SW 1271 (cell line): ENCODE data around the gene C1QA.

Experiments used
- DNase-seq, 2 experiments: peaks; one replicate each; lab custom pipeline; 2025; lab: John Stamatoyannopoulos, UW

C1QA gene

DNA sequence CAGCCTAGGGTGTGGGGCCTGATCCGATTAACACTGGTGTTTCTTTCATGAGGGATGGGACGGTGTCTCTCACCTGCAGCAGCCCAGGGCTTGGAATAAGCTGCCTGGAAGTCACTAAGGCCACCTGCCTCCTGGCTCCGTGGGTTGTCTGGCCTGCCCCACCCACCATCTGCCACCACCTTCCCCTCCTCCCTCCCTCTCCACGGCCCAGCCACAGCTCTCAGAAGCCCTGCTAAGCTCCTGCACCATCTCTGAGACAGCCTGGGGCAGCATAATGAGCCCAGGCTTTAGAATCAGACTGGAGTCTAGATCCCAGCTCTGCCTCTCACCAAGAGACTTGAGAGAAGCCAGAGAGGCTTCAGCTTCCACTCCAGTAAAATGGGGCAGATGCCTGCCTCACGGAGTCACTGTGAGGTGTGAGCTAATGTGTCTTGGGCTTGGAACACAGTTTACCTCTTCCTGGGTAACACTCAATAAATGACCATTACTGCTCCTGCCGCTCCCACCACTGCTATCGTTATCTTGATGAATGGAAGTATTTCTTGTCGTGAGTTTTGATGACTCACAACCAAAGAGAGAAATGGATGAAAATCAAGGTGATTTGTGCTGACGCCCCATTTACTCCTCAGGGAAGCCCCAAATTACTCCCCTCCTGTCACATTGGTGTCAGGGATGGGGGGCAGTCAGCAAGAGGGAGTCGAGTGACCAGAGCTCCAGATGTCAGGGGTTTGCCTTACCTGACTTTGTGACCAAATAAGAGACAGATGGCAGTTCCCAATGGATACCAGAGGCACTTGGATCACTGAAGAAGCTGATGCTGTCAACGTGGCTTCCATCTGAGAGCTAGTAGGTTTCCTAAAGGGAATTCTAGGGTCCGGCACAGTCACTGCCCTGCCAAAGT lies 23.5 kb upstream of the C1QA start:
- DNase-seq = no peak

DNA sequence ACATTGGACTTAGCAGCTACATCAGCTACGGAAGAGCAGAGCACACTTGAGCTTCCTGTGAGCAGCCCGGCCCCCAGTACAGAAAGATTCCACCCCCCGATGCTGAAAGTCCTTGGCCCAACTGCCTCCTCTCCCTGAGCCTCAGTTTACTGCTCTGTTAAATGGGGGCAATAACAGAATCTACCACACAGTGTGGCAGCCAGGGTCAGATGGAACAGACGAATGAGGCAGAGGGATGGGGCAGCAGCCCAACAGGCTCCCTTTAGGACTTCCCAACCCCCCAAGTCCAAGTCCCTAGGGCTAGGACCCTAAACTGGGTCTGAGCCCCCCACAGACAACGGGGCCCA lies 22.9 kb upstream of the C1QA start:
- no peak for DNase-seq

DNA sequence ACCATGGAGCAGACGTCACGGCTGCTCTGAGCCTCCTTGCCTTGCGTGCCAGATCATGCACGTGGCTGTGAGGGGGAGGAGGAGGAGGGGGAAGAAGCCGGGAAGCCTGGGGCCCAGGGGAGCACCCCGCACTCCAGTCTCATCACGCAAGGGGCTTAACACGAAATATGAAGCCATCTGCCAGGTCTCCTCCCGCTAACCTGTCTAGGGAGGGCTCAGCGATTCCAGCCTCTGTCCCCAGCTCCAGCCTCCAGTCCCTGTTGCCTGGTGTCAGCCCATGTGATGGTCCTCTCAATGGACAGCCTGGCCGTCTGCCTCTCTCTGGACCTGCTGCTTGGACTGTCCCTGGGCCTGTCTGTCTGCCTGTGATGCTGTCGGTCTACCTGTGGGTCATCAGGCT lies 22.5 kb upstream of the C1QA start:
- DNase-seq = no peak

DNA sequence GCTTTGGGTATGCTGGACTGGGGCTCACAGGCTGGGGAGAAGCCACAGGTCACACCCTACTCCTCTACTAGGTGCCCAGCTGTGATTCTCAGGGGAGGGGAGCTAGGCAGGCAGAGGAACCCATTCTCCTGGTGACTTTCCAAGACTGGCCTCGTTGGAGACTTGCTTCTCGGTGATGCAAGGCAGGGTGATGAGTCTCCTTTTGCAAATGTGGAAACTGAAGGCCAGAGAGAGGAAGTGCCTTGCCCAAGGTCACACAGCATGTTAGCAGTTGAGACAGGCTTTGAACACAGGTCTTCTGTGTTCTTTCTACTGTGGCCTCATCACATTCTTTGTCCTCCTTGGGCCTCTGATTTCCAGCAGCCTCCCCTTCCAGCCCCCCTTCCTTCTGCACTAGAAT lies 20.5 kb upstream of the C1QA start:
- DNase-seq = no peak

DNA sequence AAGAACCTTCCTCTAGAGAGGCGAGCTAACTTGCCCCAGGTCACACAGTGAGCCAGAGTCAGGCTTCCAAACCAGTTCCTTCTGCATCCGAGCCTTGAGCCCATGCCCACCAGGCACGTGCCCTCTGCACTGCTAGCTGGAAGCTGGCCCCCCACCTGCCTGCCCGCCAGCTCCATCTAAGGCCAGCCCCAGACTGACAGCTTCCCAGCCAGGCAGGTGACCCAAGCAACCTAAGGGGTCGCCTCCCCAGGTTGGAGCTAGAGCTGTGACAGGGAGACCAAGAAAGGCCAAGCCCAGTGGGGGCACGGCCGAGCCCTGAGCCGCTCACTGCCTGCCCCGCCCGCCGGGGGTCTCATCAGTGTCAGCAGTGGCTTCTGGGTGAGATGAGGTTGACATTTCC lies 19.9 kb upstream of the C1QA start:
- no peak for DNase-seq

DNA sequence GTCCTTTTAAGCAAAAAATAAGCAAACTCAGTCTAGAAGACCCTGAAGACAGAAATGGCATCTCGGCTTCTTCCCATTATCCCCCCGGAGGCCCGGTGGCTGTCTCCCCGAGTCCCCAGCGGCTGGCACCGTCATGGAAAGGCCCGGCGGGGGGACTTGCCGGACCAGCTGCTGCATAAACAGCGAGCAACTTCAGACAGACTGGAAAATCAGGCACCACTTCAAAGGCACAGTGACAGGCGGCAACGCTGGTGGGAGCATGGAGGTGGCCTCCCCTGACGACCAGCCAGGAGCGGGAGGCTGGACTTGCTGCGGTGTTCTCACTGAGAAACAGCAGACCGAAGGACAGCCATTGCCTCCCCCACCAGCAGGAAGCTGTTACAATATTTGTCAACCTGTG lies 18.4 kb upstream of the C1QA start:
- DNase-seq = no peak

DNA sequence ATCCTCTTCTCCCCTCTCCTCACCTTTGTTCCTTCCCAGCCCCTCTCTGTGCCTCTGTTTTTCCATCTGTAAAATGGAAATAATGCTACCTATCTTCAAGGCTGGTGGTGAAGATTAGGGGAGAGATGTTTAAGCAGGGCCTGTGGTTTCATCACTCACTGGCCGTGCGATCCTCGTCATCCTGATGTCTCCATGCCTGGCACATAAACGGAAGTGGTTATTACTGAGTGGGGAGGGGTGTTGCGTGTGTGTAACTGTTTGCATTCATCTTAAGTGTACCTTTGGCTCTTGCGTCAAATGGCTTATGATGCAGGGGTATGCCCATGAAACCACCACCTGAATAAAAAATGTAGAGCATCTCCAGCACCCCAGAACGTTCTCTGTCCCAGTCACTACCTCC lies 17.2 kb upstream of the C1QA start:
- DNase-seq = no peak

DNA sequence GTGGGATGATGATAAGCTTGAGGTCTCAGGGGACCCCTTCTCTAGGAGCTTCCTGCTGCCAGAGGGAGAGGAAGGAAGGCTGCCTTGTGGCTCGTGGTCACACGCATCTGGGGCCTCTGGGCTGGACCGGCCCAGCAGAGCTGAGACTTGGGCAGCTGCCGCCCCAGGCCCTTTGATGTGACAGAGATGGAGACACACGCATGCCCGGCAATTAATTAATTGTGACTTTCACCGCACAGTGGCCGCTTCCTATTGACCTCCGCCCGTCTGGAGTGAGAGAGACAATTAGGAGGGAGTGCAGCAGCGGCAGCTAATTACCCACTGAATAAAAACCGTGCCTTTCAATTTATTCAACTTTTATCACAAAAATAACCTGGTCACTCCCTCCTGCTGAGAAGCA lies 16.6 kb upstream of the C1QA start:
- DNase-seq = no peak

DNA sequence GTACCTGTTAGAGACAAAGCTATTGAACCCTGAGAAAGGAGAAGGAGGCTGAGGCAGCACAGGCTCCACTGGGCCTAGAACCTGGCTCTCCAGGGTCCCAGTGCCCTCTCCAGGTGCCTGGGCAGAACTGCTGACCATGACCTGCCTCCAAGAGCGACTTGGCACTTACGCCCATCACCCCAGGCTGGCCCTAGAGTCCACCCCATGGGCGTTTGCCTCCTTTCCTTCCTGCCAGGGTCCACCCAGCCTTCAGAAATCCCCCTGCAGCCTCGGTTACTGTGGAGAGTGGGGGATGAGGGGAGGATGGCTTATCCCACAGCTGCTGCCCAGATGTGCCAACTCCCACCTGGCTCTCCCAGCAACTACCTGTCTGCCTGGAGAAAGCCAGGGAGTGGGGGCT lies 14.7 kb upstream of the C1QA start:
- DNase-seq = no peak

DNA sequence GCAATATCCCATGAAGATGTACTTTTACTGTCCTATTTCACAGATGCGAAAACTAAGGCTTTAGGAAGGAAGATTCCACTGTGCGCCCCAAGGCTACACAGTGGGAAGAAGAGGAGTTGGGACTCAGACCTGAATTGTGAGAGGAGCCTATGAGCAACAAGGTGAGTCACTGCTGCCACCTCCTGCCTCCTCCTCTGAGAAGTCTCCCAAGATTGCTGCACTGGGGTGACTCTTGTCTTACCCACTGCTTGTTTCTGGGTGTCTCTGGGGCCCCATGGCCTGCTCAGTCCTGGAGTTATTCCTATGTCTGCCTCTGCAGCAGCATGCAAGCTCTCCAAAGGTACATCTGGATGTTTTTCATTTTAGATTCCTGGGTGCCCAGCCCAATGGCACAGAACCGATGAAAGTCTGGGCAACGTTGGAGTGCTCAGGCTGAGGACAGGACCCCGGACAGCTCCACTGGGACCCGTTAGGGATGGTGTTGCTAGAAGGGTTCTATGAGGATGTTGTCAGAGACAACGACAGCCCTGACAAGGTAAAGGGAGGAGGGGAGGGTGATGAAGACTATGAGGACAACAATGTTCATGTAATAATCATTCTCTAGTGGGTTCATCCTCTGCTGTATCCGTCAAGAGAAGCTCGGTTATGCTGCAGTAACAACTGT lies 11.0 kb upstream of the C1QA start:
- DNase-seq = no peak

DNA sequence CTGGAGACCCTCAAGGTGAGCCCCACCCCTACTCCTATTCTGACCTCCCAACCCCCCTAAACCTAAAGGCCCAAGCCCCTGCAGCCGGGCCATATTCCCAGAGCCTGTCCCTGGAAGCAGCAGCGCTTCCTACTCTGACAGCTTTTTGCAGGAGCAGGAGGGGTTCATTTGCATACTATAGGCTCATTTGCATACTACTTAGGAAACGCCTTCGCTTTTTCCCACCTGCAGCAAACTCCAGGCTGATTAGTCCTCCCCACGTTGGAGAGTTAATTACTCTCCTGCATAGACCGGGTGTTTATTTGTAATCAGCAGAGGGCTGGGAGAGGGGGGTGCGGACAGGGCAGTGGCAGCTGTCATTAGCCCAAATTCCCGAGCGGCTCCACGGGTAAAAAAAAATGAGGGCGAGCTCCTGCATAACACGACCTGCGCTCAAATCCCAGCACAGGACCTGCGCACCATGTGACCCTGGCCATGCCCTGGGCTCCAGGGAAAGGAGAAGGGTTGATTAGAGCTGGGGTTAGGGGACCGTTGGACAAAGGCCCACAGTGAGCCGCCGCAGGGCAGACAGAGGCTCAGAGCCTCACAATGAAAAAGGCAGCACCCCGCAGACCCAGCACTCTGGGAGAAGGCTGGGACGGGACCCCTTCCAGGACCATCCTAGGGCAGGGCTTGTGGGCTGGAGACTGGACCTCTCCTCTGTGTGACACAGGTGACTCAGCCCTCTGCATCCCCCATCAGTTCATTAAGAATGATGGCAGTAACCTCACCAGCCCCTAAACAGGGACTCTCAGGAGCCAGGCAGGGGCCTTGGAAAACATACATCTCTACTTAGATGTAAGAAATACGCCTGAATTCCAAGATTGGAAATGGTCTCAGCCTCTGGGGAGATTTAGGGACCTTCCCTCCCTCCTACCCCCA lies 9.9 kb upstream of the C1QA start:
- DNase-seq = no peak

DNA sequence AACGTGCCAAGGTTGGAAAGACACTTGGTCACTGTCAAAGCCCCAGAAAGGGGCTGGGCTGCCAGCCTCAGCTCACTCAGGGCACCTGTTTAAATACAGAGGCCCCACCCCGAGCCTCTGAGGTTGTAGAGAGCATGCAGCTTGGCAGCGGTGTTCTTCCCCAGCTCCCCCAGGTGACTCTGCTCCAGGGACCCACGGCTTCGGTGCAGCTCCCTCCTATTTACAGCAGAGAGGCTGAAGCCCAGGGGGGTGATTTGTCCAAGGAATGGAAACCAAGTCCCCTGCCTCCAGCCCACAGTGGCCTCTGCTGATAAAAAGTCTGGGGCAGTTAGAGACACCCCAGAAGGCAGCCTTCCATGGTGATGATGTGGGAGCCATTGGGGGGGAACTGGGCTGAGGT lies 9.1 kb upstream of the C1QA start:
- DNase-seq = no peak

DNA sequence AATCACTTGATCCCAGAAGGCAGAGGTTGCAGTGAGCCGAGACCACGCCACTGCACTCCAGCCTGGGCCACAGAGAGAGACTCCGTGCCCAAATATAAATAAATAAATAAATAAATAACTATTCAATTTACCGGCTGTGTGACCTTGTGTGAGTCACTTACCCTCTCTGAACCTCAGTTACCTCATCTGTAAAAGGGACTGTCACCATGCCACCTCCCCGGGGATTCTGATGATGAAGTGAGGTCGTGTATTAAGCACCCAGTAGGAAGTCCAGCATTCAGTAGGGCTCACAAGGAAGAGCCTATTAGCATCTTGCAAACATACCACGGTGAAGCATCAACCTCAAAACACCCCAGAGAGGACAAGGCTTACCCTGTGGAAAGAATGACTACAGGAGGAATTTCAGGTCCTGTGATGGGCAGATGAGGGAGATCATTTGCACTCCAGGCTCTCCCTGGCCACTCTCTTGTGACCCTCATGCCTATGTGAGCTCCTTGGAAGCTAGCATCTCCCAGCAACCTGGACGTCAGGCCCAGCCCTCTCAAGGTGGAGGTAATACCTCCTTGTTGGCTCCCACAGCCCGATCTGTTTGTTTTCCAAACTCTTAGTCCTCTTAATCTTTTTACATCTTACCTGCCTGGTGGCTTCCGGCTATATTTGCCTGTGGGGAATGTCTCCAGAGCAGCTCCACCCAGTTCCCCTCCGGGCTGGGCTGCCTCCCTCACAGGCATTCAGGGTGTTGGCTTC lies 7.6 kb upstream of the C1QA start:
- no peak for DNase-seq

DNA sequence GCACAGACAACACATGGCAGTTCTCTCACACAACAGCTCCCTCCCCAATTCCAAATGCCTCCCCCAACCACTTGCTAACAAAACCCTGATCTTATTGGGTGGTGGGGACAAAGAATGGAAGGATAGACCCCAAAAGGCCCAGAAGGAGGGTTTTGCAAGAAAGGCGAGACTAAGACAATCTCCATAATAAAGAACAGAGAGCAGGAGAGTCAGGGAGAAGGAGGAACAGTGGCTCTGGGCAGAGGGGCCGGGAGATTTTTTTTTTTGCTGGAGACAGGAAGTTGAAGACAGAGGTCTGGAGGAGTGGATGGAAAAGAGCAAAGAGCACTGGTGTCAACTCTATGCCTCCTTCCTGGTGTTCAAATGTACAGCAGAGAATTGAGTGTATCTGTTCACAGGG lies 6.5 kb upstream of the C1QA start:
- no peak for DNase-seq

DNA sequence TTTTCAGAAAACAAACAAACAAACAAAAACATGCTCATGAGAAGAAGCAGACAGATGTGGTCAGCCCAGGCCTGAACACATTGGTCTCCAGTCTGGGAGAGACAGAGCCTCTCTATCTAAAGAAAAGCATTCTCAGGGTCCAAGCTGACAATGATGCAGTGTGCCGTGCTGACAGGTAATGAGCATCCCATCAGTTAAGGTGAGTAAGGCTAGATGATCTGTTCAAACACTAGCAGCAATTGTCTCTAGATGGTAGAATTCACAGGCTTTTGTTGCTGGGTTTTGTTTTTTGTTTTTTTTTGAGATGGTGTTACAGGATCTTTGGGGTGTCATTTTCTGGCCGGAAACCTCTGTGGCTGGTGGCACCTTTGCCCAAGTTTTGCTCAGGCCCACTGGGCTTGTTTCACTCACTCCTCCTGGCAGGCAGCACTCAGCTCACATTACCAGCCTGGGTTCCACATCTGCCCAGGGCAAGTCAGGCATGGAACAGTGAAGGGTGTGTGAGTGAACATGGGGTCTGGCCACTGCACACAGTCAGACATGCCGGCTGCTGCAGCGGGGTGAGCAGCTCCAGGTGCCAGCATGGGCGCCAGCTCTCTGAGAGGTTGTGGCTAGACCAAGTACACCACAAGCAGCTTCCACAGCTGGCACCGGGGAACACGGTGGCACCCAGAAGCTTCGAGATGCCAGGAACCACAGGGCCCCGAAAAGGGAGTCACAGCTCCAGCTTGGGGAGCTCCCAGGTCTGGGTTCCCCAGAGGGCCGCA lies 2.5 kb upstream of the C1QA start:
- DNase-seq = no peak

DNA sequence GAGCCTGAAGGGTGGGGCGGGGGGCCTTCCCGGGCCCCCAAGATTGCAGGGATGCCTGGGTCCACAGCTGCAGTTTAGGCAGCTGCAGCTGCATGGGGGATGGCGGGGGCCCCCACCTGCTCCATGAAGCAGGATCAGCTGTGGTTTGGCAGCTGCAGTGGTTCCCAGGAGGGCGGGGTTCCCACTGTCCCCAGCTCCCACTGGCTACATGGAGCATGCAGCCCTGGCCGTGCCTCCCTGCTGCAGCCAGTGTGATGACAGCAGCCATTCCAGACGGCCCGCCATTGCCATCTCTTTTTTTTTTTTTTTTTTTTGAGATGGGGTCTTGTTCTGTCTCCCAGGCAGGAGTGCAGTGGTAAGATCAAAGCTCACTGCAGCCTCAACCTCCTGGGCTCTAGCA lies 992 bp upstream of the C1QA start:
- DNase-seq = no peak

DNA sequence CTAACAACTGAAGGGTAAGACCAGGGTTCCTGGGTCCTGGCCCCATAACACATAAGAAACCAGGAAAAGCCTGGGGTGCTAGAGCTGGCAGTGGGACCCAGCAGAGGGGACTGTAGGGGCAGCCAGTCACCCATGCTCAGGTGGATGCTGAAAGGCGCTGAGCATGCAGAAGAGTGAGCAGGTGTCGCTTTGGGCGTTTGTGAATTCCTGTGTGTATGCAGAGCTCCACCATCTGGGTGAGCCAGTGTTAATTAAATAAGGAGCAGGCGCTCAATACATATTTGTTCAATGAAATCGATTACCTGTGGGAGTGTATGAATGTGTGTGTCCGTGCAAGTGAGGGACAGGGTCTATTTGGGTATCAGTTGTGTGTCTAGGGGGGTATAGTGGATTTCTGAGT lies 499 bp downstream of the C1QA start:
- DNase-seq = no peak

DNA sequence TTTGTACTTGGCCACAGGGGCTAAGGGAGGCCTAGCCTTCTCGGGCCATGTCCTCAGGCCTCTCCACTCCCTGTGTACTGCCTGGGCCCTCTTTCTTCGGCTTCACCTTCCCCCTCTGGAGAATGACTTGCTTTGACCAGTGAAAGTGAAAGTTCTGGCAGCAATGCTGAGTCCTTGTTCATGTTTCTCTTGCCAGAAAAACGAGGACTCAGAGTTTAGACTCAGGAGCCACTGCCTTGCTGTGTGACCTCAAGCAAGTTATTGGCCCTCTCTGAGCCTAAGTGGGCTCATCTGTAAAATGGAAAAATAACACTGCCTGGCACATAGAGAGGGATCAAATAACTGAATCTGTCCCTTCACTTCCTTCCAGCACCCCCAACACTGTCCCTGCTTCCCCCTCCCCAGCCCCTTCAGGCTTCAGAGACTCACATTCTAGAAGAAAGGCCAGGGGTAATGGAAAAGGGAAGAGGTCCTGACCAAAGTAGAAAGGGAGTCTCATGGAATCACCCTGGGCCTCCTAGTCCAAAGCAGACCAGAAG lies 1.5 kb downstream of the C1QA start:
- DNase-seq = no peak

DNA sequence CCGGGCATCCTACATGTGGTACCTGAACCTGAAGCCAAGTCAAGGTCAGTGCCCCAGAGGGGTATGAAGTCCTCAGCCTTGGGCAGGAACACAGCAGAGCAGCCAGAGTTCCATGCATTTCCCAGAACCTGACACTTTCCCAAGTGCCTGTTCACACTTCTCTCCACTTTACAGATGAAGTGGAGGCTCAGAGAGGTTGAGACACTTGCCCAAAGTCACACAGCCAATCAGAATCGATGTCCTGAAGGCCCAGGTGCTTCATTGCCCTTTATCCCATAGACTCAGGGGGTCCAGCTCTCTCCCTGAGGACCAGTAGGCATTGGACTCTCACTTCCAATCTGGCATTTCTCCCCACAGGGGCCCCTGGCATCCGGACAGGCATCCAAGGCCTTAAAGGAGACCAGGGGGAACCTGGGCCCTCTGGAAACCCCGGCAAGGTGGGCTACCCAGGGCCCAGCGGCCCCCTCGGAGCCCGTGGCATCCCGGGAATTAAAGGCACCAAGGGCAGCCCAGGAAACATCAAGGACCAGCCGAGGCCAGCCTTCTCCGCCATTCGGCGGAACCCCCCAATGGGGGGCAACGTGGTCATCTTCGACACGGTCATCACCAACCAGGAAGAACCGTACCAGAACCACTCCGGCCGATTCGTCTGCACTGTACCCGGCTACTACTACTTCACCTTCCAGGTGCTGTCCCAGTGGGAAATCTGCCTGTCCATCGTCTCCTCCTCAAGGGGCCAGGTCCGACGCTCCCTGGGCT lies 2.2 kb downstream of the C1QA start:
- no peak for DNase-seq

DNA sequence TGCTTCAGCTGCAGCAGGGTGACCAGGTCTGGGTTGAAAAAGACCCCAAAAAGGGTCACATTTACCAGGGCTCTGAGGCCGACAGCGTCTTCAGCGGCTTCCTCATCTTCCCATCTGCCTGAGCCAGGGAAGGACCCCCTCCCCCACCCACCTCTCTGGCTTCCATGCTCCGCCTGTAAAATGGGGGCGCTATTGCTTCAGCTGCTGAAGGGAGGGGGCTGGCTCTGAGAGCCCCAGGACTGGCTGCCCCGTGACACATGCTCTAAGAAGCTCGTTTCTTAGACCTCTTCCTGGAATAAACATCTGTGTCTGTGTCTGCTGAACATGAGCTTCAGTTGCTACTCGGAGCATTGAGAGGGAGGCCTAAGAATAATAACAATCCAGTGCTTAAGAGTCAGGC lies 2.9 kb downstream of the C1QA start:
- no peak for DNase-seq
